H9 (cell line): ENCODE data around the gene ATXN7L3B. TPM values are rescaled to one million over a fixed set of nuclear protein-coding genes. Genes with fewer than 3 reads are reported as not detected.

Source experiments
- DNase-seq: peaks from one replicate; pipeline ENCODE4 v3.0.0-alpha.2; 2017
- H2AFZ ChIP-seq: one replicate; pipeline ENCODE4 v1.6.1; 2013; ENCODE audit warnings: mild to moderate bottlenecking, low read length, control low read depth, moderate library complexity
- H2AK5ac ChIP-seq: 2 replicates; pipeline ENCODE4 v1.6.1; 2013; ENCODE audit warnings: low read length, control low read depth, mixed read lengths; ENCODE audit not compliant: insufficient read length
- H2BK120ac ChIP-seq: one replicate; pipeline ENCODE4 v1.6.1; 2013; ENCODE audit warnings: low read depth, mild to moderate bottlenecking, low read length, control low read depth, inconsistent platforms; ENCODE audit not compliant: poor library complexity, severe bottlenecking
- H2BK12ac ChIP-seq: 2 replicates; pipeline ENCODE4 v1.6.1; 2013; ENCODE audit warnings: low read length, control low read depth, mixed read lengths, low read depth; ENCODE audit not compliant: insufficient read length
- H2BK15ac ChIP-seq: 2 replicates; pipeline ENCODE4 v1.6.1; 2013; ENCODE audit warnings: low read depth, low read length, control low read depth
- H2BK20ac ChIP-seq: one replicate; pipeline ENCODE4 v1.6.1; 2013; ENCODE audit warnings: low read depth, mild to moderate bottlenecking, low read length, control low read depth, inconsistent platforms; ENCODE audit not compliant: poor library complexity, severe bottlenecking
- H2BK5ac ChIP-seq: 2 replicates; pipeline ENCODE4 v1.6.1; 2013; ENCODE audit warnings: low read length, control low read depth, mixed read lengths; ENCODE audit not compliant: insufficient read length
- H3K14ac ChIP-seq: 2 replicates; pipeline ENCODE4 v1.6.1; 2013; ENCODE audit warnings: low read length, control low read depth; ENCODE audit not compliant: insufficient read depth
- H3K18ac ChIP-seq: 2 replicates; pipeline ENCODE4 v1.6.1; 2013; ENCODE audit warnings: low read depth, mild to moderate bottlenecking, mixed read lengths, low read length, control low read depth; ENCODE audit not compliant: insufficient read length
- H3K23ac ChIP-seq: 2 replicates; pipeline ENCODE4 v1.6.1; 2013; ENCODE audit warnings: low read length, control low read depth, mixed read lengths, low read depth; ENCODE audit not compliant: insufficient read length
- H3K23me2 ChIP-seq: 2 replicates; pipeline ENCODE4 v1.6.1; 2013; ENCODE audit warnings: low read depth, mild to moderate bottlenecking, mixed read lengths, low read length, control low read depth; ENCODE audit not compliant: insufficient read length, poor library complexity, severe bottlenecking
- H3K27ac ChIP-seq: 2 replicates; pipeline ENCODE4 v1.5.1; 2013; ENCODE audit warnings: low read length, control low read depth, mixed read lengths, low read depth; ENCODE audit not compliant: insufficient read length
- H3K27me3 ChIP-seq: 2 replicates; pipeline ENCODE4 v1.6.1; 2013; ENCODE audit warnings: low read length, control low read depth, inconsistent platforms; ENCODE audit not compliant: insufficient read depth
- H3K4ac ChIP-seq: 2 replicates; pipeline ENCODE4 v1.6.1; 2013; ENCODE audit warnings: low read depth, mild to moderate bottlenecking, control low read depth, inconsistent platforms, low read length, moderate library complexity
- H3K4me1 ChIP-seq: 2 replicates; pipeline ENCODE4 v1.6.1; 2013; ENCODE audit warnings: low read length, control low read depth, inconsistent platforms; ENCODE audit not compliant: insufficient read depth
- H3K4me2 ChIP-seq: 2 replicates; pipeline ENCODE4 v1.6.1; 2013; ENCODE audit warnings: low read length, control low read depth, mixed read lengths; ENCODE audit not compliant: insufficient read length, insufficient read depth
- H3K56ac ChIP-seq: 2 replicates; pipeline ENCODE4 v1.6.1; 2013; ENCODE audit warnings: low read depth, mild to moderate bottlenecking, mixed read lengths, low read length, control low read depth; ENCODE audit not compliant: insufficient read length
- H3K79me1 ChIP-seq: 2 replicates; pipeline ENCODE4 v1.6.1; 2013; ENCODE audit warnings: low read depth, mild to moderate bottlenecking, moderate library complexity, low read length, control low read depth, inconsistent platforms; ENCODE audit not compliant: insufficient read depth, poor library complexity, severe bottlenecking
- H3K79me2 ChIP-seq: 2 replicates; pipeline ENCODE4 v1.6.1; 2013; ENCODE audit warnings: low read length, control low read depth, inconsistent platforms; ENCODE audit not compliant: insufficient read depth
- H3K9ac ChIP-seq: 2 replicates; pipeline ENCODE4 v1.6.1; 2013; ENCODE audit warnings: low read length, control low read depth, mixed read lengths; ENCODE audit not compliant: insufficient read length; ENCODE audit errors: extremely low read depth
- H3K9me3 ChIP-seq: one replicate; pipeline ENCODE4 v1.6.1; 2013; ENCODE audit warnings: low read depth, low read length, inconsistent platforms; ENCODE audit not compliant: control insufficient read depth
- H3T11ph ChIP-seq: one replicate; pipeline ENCODE4 v1.6.1; 2013; ENCODE audit warnings: mild to moderate bottlenecking, low read length, control low read depth, inconsistent platforms
- H4K20me1 ChIP-seq: one replicate; pipeline ENCODE4 v1.6.1; 2013; ENCODE audit not compliant: control insufficient read depth, insufficient read length, insufficient read depth
- H4K5ac ChIP-seq: 2 replicates; pipeline ENCODE4 v1.6.1; 2013; ENCODE audit warnings: low read depth, mild to moderate bottlenecking, mixed read lengths, low read length, control low read depth; ENCODE audit not compliant: insufficient read length
- H4K8ac ChIP-seq: replicated peaks from 2 replicates; pipeline ENCODE4 v1.6.1; 2013; ENCODE audit warnings: low read length, control low read depth, mixed read lengths, low read depth; ENCODE audit not compliant: insufficient read length
- H4K91ac ChIP-seq: 2 replicates; pipeline ENCODE4 v1.6.1; 2013; ENCODE audit warnings: low read depth, mild to moderate bottlenecking, moderate library complexity, mixed read lengths, low read length, control low read depth; ENCODE audit not compliant: insufficient read length
- H3K27ac Mint-ChIP-seq, 3 experiments: 2 replicates in 2 of 3; 3 replicates in 1 of 3; pipeline ENCODE4 v1.8.0; 2020 to 2021; ENCODE audit warnings: mixed read lengths in 3 of 3, mild to moderate bottlenecking in 1 of 3, moderate library complexity in 1 of 3
- H3K27me3 Mint-ChIP-seq: 2 replicates; pipeline ENCODE4 v1.8.0; 2021; ENCODE audit warnings: low read depth, mild to moderate bottlenecking, moderate library complexity, mixed read lengths
- H3K36me3 Mint-ChIP-seq, 3 experiments: 2 replicates in 2 of 3; 3 replicates in 1 of 3; pipeline ENCODE4 v1.8.0; 2020 to 2021; ENCODE audit warnings: low read depth in 3 of 3, mixed read lengths in 3 of 3; ENCODE audit not compliant: insufficient read depth in 1 of 3
- H3K4me1 Mint-ChIP-seq, 2 experiments: 2 replicates each; pipeline ENCODE4 v1.8.0; 2020; ENCODE audit warnings: mixed read lengths in 2 of 2
- H3K4me3 Mint-ChIP-seq, 2 experiments: 2 replicates in 1 of 2; 3 replicates in 1 of 2; pipeline ENCODE4 v1.8.0; 2020 to 2021; ENCODE audit warnings: mild to moderate bottlenecking in 2 of 2, mixed read lengths in 2 of 2, moderate library complexity in 1 of 2
- H3K9me3 Mint-ChIP-seq, 2 experiments: 2 replicates in 1 of 2; 3 replicates in 1 of 2; pipeline ENCODE4 v1.8.0; 2020; ENCODE audit warnings: mild to moderate bottlenecking in 2 of 2, mixed read lengths in 2 of 2, moderate library complexity in 1 of 2
- WGBS: extraction: QIAGEN DNeasy Blood & Tissue Kit; methylation state at CpG from one replicate; pipeline ENCODE4 v1.1.7; 2013; ENCODE audit warnings: missing lambda C conversion rate, low lambda C conversion rate, mixed read lengths; ENCODE audit not compliant: insufficient read length; ENCODE audit errors: extremely low coverage; 5-methylcytosine and 5-hydroxymethylcytosine counted together
- total RNA-seq: library from RNA; stranded (reverse); gene quantifications from 2 replicates; pipeline ENCODE4 v1.2.1, GENCODE V29; 2021
- TF ChIP-seq, protein P1 (sequence below): fragments of 200-600 bp; sonication (generic); conservative IDR thresholded peaks from 3 replicates; pipeline ENCODE4 v1.8.0; 2021; ENCODE audit warnings: antibody characterized with exemption, mild to moderate bottlenecking

Gene ATXN7L3B
- total RNA-seq, 1 experiment from 2014 or later = 35.3 TPM

- no peaks in the 10 kb centered on the region for H3K79me1 ChIP-seq
- no peaks in the 10 kb centered on the region; the same call in 1 of the 2 replicates for H3K4me1 ChIP-seq
- no peak overlapping the region for H4K8ac ChIP-seq
- TF ChIP-seq, protein P1, sequence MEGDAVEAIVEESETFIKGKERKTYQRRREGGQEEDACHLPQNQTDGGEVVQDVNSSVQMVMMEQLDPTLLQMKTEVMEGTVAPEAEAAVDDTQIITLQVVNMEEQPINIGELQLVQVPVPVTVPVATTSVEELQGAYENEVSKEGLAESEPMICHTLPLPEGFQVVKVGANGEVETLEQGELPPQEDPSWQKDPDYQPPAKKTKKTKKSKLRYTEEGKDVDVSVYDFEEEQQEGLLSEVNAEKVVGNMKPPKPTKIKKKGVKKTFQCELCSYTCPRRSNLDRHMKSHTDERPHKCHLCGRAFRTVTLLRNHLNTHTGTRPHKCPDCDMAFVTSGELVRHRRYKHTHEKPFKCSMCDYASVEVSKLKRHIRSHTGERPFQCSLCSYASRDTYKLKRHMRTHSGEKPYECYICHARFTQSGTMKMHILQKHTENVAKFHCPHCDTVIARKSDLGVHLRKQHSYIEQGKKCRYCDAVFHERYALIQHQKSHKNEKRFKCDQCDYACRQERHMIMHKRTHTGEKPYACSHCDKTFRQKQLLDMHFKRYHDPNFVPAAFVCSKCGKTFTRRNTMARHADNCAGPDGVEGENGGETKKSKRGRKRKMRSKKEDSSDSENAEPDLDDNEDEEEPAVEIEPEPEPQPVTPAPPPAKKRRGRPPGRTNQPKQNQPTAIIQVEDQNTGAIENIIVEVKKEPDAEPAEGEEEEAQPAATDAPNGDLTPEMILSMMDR = no peak
- no peak overlapping the region for H2BK20ac ChIP-seq
- H2AK5ac ChIP-seq = no peak overlapping the region
- no peak overlapping the region for H2AFZ ChIP-seq
- H2BK120ac ChIP-seq = no peak overlapping the region
- H3K23me2 ChIP-seq = no peaks in the 10 kb centered on the region
- H3K23ac ChIP-seq = no peak overlapping the region
- Mint-ChIP-seq H3K9me3 (peaks cover 4 to 7% of the 10 kb centered on the region in 2 experiments; a peak in 2 of 5 replicates), H3K4me3 (no peak overlapping the region), H3K27ac (no peak overlapping the region), H3K4me1 (peaks cover 6 to 7% of the 10 kb centered on the region in 2 experiments; a peak in 3 of 4 replicates), H3K27me3 (no peaks in the 10 kb centered on the region; the same call in 1 of the 2 replicates), H3K36me3 (0 out of 7 replicates have a peak, but pooled peaks cover 0 to 3% (median 0%) of the 10 kb centered on the region in 3 experiments)
- H3K56ac ChIP-seq = no peak overlapping the region
- no peak overlapping the region for H3K4me2 ChIP-seq
- no peaks in the 10 kb centered on the region for H3K9me3 ChIP-seq
- H4K20me1 ChIP-seq = no peaks in the 10 kb centered on the region
- no peak overlapping the region for H3K14ac ChIP-seq
- no peak overlapping the region for H3K18ac ChIP-seq
- no peak overlapping the region for H2BK5ac ChIP-seq
- no peaks in the 10 kb centered on the region for H3K79me2 ChIP-seq
- no peak for DNase-seq
- H3K27ac ChIP-seq = no peak overlapping the region
- H3K4ac ChIP-seq = no peak overlapping the region
- no peak overlapping the region for H2BK12ac ChIP-seq
- H4K91ac ChIP-seq = no peak overlapping the region
- no peaks in the 10 kb centered on the region for H3K27me3 ChIP-seq
- no CpG with 5 or more reads among the region's 2 CpGs for WGBS
- no peak overlapping the region for H3T11ph ChIP-seq
- no peak overlapping the region for H4K5ac ChIP-seq
- no peak overlapping the region for H2BK15ac ChIP-seq
- no peak overlapping the region for H3K9ac ChIP-seq
Observed at GRCh38 chr12:74559728-74560127, 22.1 kb downstream of the ATXN7L3B start.
